LNCAP (cell line): ENCODE measurements around the gene PTPRD.

Source experiments
- TF ChIP-seq, protein P1 (sequence below): fragments of 450-650 bp; IDR thresholded peaks from 2 replicates; pipeline ENCODE4 v1.5.1; 2017; ENCODE audit warnings: mild to moderate bottlenecking

PTPRD gene

GRCh38 chr9:8856396-8857067, 1756.3 kb downstream of the PTPRD start:
- TF ChIP-seq, protein P1, sequence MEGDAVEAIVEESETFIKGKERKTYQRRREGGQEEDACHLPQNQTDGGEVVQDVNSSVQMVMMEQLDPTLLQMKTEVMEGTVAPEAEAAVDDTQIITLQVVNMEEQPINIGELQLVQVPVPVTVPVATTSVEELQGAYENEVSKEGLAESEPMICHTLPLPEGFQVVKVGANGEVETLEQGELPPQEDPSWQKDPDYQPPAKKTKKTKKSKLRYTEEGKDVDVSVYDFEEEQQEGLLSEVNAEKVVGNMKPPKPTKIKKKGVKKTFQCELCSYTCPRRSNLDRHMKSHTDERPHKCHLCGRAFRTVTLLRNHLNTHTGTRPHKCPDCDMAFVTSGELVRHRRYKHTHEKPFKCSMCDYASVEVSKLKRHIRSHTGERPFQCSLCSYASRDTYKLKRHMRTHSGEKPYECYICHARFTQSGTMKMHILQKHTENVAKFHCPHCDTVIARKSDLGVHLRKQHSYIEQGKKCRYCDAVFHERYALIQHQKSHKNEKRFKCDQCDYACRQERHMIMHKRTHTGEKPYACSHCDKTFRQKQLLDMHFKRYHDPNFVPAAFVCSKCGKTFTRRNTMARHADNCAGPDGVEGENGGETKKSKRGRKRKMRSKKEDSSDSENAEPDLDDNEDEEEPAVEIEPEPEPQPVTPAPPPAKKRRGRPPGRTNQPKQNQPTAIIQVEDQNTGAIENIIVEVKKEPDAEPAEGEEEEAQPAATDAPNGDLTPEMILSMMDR: no peak

GRCh38 chr9:8855046-8855445, 1757.8 kb downstream of the PTPRD start:
- TF ChIP-seq, protein P1: no peak

- TF ChIP-seq, protein P1: no peak
These were observed 1760.4 kb downstream of the PTPRD start for GRCh38 chr9:8852301-8852864.

- TF ChIP-seq, protein P1: no peak
These were observed 1761.9 kb downstream of the PTPRD start for GRCh38 chr9:8850914-8851313.

DNA sequence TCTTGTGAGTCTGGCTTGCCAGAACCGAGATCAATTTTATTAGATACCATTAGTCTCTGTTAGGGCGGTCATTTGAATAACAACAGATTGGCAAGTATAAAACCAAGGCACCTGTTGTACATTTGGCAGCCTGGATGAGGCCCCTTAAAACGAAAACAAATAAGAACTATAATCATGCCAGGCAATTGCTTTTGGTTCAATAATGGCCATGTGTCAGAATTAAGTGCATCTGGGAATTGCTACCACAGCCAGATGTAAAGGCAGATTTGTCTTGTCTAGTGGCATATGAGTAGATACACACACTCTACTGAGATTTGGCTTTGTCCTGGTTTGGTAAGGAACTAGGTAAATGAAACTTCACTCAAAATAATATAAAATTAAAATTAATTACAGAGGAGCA, 1767.0 kb downstream of the PTPRD start:
- TF ChIP-seq, protein P1: no peak

DNA sequence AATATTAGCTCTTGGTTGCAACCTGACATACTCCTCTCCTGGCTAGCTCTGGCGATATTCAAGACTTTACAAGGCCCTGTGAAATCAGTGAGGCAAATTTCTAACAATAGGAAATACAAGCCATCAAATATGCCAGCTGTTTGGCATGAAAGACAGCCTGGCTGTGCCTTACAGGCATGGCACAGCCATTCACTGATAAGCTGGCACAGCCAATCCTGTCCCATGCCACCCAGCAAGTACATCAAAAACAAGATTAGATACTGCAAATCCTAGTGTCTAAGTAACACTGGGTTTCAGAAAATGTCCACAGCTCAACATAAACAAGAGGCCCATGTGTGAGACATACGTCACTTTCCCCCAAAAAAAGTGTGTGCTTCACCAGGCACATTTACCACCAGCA, 1767.4 kb downstream of the PTPRD start:
- TF ChIP-seq, protein P1: no peak

DNA sequence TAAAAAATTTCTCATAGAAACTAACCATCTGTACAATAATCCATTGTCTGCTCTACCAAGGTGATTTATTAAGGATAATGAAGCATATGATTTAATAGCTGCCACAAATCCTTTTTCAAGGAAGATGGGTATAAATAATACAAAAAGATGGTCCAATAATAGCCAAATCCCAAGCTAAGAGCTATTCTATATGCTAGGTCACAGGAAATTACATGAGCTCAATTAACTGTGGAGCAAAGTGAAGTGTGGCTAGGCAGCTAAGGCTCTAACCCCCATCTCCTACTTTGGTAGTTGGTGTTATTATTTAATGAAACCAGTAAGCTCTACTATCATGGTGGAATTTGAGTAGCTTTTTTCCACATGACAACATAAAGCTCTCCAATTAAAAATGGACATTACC, 1768.3 kb downstream of the PTPRD start:
- TF ChIP-seq, protein P1: no peak
